Stimulated activated naive CD8-positive, alpha-beta T cell treated with anti-CD3 and anti-CD28 coated beads, Interleukin-15, Interleukin-2, amounts not matched to agents 100 U/mL and 50 U/mL, for 24 hours (primary cell): ENCODE results near the gene TUBA1B.
"Not testable (repeated sequence)": the region's sequence is repeated elsewhere in the genome, so short reads cannot be mapped to it uniquely, and the experiment has no call there.

Experiments used
- ATAC-seq: fragments of 150-1000 bp; cut with Tn5 transposase; one replicate; pipeline ENCODE4 v1.10.0; 2021
- DNase-seq: peaks from one replicate; pipeline ENCODE4 v3.0.0; 2021

Gene TUBA1B

GRCh38 chr12:49131051-49131893 lies at the start of gene TUBA1B:
TSS of gene TUBA1B (minus strand) at chr12:49131395. CDS start at chr12:49131300, 95 bp downstream.
- DNase-seq = peak; percentile 94
- peak; percentile 82 for ATAC-seq

GRCh38 chr12:49174218-49174617 lies 43.0 kb upstream of the TUBA1B start:
- DNase-seq (no peak), ATAC-seq (no peak)

GRCh38 chr12:49170924-49171323 lies 39.7 kb upstream of the TUBA1B start:
- ATAC-seq (no peak), DNase-seq (no peak)

DNA sequence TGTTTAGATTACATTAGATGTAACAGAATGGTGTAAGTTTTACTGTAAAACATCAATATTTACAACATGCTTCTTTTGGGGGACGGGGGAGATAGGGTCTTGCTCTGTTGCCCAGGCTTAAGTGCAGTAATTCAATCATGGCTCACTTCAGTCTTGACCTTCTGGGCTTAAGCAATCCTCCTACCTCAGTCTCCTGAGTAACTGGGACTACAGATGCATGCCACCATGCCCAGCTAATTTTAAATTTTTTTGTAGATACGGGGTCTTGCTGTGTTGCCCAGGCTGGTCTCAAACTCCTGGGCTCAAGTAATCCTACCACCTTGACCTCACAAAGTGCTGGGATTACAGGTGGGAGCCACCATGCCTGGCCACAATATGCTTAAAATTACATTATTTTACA lies 33.9 kb upstream of the TUBA1B start:
- DNase-seq (no peak), ATAC-seq (no peak)

GRCh38 chr12:49161901-49162300 lies 30.7 kb upstream of the TUBA1B start:
- DNase-seq, ATAC-seq: not testable (repeated sequence)

DNA sequence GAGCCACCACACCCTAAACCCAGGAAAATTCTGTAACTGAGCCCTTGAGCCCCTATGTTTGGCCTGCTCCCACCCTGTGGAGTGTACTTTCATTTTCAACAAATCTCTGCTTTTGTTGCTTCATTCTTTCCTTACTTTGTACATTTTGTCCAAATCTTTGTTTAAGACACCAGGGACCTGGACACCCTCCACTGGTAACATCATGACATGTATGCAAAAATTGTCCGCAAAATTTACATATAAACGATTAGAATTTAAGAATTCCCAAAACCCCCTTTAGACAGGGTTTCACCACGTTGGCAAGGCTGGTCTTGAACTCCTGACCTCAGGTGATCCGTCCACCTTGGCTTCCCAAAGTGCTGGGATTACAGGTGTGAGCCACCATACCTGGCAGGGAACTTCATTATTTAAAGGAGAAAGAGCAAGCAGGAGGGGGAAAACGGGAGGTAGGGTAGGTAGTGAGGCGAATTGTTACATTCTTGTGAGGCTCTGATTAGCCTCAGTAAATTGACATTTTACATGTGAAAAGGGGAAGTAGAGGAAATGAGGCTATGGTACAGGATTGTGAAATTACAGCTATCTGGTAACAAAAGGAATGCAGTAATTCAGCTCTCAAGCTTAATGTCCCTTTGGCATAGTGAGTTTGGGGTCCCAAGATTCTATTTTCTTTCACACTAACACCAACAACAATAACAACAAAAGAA lies 30.0 kb upstream of the TUBA1B start:
- DNase-seq (no peak), ATAC-seq (no peak)

DNA sequence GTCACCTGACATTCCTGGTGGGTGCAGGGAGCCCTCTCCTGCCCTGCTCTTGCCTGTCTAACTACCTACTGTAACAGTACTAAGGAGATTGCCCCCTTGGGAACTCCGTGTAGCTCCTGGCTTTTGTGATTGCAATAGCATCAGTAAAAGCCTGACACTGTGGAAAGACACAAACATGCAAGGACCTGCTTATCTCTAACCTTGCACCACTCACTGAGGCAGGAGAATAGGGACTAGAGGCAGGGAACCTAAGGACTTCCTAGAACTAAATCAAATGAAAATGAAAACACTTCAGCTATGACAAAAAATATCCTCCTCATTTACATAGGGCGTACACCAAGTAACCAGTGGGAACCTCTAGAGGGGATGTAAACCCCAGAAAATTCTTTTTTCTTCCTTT lies 29.2 kb upstream of the TUBA1B start:
- ATAC-seq (no peak), DNase-seq (no peak)

DNA sequence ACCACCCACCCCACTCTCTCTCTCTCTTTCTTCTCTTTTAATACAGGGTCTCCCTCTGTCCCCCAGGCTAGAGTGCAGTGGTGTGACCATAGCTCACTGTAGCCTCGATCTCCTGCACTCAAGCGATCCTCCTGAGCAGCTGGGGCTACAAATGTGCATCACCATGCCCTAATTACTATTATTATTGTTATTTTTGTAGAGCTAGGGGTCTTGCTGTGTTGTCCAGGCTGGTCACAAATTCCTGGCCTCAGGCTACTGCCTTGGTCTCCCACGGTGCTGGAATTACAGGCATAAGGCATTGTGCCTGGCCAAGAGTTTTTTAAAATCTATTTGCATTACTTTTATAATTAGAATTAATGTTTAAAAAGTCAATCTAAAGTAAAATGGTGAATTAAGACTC lies 23.0 kb upstream of the TUBA1B start:
- ATAC-seq (no peak), DNase-seq (no peak)

- DNase-seq (no peak), ATAC-seq (no peak)
Measured at GRCh38 chr12:49147384-49147783, 16.2 kb upstream of the TUBA1B start.

DNA sequence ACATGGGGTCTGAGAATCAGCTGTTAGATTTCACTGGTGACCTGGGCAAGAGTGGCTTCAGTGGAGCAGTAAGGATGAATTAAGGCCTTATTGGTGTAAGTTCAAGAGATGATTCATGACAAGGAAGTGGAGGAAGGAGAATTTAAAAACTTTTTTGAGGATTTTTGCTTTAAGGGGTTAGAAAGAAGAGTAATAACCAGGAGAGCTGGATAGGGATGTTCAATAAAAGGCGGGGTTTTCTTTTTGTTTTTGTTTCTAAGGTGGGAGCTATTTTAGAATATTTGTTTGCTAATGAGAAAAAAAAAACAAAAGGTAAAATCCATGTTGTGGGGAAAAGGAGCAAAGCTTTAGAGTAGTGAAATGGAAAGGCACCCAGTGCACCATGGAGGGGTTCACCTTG lies 15.2 kb upstream of the TUBA1B start:
- DNase-seq (no peak), ATAC-seq (no peak)

GRCh38 chr12:49144384-49144783 lies 13.2 kb upstream of the TUBA1B start:
- ATAC-seq (no peak), DNase-seq (no peak)

- ATAC-seq (no peak), DNase-seq (no peak)
Measured at GRCh38 chr12:49138999-49139398, 7.8 kb upstream of the TUBA1B start.

GRCh38 chr12:49138587-49138986 lies 7.4 kb upstream of the TUBA1B start:
- ATAC-seq = no peak
- no peak for DNase-seq

DNA sequence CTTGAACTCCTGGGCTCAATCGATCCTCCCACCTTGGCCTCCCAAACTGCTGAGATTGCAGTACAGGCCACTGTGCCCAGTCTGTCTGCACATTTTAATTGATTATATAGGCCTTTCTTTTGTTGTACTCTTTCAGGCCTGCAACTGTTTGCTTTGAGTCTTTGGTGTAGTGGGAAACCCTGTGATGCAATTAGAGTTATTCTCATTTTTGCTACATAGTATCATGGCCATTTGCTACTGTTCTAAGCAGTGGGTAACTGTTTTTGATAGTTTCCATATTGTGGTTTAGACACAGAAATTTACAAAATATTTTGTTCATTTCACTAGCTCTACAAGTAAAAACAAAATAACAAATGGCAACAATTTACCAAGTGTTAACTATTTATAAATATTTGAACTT lies 6.3 kb upstream of the TUBA1B start:
- no peak for ATAC-seq

GRCh38 chr12:49136997-49137396 lies 5.8 kb upstream of the TUBA1B start:
- ATAC-seq, DNase-seq: not testable (repeated sequence)

More for the DNA sequence above, 6.3 kb upstream of the TUBA1B start:
- DNase-seq = no peak

DNA sequence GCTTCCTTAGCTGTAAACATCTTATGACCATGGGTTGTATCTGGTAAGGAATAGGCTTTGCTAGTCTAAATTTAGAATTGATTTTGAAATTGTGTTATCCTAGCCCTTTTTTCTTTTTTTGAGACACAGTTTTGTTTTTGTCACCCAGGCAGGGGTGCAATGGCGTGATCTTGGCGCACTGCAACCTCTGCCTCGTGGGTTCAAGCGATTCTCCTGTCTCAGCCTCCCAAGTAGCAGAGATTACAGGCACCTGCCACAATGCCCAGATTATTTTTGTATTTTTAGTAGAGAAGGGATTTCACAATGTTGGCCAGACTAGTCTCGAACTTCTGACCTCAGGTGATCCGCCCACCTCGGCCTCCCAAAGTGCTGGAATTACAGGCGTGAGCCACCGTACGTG lies 2.4 kb upstream of the TUBA1B start:
- no peak for ATAC-seq
- DNase-seq = no peak

GRCh38 chr12:49133014-49133413 lies 1.8 kb upstream of the TUBA1B start:
- DNase-seq = no peak

DNA sequence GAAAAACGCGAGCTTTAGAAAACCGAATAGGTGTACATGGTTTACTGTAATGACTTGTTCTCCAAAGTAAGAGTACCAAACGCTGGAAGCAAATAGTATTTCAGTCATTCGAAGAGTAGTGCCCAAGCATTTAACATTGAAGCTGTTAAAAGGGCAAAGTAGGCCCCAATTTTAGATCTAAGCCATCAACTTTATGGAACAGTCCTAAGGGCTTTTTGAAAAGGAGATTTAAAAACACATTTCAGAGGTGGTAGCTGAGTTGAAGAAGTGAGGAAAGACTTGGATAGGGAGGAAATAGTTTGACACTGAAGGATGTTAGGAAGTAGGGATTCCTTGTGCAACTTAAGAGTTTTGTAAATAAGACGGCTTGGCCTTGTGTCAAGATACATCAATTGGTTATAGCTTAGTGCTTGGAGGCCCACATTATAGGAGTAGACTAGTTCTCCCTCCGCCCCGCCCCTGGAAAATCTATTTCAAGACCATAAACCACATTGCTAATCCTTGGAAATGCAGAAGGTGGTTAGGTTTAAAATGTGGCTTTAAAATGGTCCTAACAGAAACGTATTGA lies 783 bp upstream of the TUBA1B start:
- no peak for ATAC-seq
- DNase-seq = peak; percentile 11

More at GRCh38 chr12:49133014-49133413, 1.8 kb upstream of the TUBA1B start:
- ATAC-seq = no peak

DNA sequence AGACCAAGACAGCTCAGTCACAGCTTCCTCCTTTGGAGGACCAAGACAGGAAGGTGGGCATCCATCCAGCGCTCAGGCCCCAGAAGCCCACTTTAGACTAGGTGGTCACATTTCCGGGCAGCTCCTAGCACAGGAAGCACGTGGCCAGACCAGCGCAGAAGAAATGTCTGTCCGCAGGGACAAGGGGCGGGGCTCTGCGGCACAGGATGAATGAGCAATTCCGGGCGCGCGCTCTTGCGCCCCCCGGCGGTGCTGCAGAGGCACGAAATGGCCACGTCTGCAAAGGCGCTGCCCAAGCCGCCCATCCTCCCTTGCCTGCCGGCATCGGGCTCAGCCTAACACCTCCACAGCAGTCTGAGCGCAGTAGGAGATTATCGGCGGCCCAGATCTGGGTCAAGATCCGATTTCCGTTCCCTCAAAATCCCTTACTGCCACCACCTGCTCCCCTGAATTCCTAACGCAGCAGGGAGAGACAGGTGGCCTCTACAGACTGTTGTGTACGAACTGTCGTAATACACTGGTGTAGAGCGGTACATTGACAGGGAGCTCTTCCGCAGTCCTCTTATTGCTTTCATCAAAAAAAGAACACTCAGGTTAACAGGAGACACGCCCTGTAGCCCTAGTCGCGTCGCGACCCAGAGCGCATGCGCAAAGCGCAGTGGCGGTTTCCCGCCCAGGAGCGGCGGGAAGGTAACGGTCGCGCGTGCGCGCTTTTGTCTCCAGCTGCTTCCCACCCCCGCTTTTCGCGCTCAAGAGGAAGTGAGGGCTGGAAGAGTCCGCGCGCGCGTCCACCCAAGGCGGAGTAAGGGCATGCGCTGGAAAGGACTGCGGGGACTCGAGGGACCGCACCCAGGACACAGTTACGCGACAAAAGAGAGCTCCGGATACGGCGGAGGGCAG lies 794 bp downstream of the TUBA1B start:
- DNase-seq (peak; percentile 95), ATAC-seq (peak; percentile 67)

DNA sequence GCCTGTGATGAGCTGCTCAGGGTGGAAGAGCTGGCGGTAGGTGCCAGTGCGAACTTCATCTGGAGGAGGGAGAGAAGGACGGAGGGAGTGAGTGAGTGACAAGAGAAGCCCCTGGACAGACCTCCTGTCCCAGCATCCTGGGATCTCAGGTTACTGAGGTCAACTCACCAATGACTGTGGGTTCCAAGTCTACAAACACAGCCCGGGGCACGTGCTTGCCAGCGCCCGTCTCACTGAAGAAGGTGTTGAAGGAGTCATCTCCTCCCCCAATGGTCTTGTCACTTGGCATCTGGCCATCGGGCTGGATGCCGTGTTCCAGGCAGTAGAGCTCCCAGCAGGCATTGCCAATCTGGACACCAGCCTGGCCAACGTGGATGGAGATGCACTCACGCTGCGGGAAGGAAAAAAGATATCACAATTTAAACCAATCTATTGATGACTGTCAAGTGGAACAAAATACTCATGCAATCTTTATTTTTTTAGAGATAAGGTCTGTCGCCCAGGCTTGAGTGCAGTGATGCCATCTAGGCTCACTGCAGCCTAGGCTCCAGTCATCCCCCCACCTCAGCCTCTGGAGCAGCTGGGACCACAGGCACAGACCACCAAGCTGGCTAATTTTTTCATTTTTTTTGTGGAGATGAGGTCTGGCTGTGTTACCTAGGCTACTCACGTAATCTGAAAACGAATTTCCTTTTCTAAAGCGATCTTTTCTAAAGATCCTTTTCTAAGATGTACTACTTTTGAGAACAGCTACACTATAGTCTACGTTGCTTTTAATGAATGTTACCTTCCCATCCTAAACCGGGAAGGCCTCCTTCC lies 1.7 kb downstream of the TUBA1B start:
- DNase-seq = peak; percentile 13
- no peak for ATAC-seq

GRCh38 chr12:49127971-49128370 lies 3.2 kb downstream of the TUBA1B start:
- DNase-seq = not testable (repeated sequence)

More at GRCh38 chr12:49127971-49128370, 3.2 kb downstream of the TUBA1B start:
- not testable (repeated sequence) for ATAC-seq
